ENCODE measurements around the gene BIRC6.

Gene BIRC6

GRCh38 chr2:32663864-32664263 lies 307.0 kb downstream of the BIRC6 start:
- Histone ChIP-seq H3K9ac (ENCODE audit: low read depth, low read length, poor library complexity, severe bottlenecking) (no peak overlapping the region), H3K4me2 (ENCODE audit: low read depth, low read length, poor library complexity, severe bottlenecking) (no peak overlapping the region), H3K4me3 (ENCODE audit: low read length, poor library complexity, severe bottlenecking) (no peak overlapping the region), H2AFZ (ENCODE audit: low read length) (no peak overlapping the region), H3K36me3 (ENCODE audit: insufficient read depth, low read length) (peaks cover 3% of the 10 kb centered on the region; the same call in 1 of the 2 replicates), H3K27me3 (ENCODE audit: insufficient read depth, low read length, poor library complexity, severe bottlenecking) (no peaks in the 10 kb centered on the region), H4K20me1 (ENCODE audit: insufficient read depth, low read length, poor library complexity, severe bottlenecking) (no peaks in the 10 kb centered on the region), H3K9me2 (replicated peaks; ENCODE audit: low read depth, low read length) (no peaks in the 10 kb centered on the region), H3K79me2 (ENCODE audit: insufficient read depth, low read length) (no peaks in the 10 kb centered on the region), H3K4me1 (ENCODE audit: insufficient read depth, low read length, poor library complexity, severe bottlenecking) (no peaks in the 10 kb centered on the region), H3K9me3 (ENCODE audit: insufficient read depth, low read depth, low read length) (no peaks in the 10 kb centered on the region), H3F3A (ENCODE audit: low read depth) (no peaks in the 10 kb centered on the region)
- no peak for TF ChIP-seq EZH2phosphoT487 (IDR thresholded peaks at IDR 0.05; ENCODE audit: borderline replicate concordance)
- TF ChIP-seq, protein P1, sequence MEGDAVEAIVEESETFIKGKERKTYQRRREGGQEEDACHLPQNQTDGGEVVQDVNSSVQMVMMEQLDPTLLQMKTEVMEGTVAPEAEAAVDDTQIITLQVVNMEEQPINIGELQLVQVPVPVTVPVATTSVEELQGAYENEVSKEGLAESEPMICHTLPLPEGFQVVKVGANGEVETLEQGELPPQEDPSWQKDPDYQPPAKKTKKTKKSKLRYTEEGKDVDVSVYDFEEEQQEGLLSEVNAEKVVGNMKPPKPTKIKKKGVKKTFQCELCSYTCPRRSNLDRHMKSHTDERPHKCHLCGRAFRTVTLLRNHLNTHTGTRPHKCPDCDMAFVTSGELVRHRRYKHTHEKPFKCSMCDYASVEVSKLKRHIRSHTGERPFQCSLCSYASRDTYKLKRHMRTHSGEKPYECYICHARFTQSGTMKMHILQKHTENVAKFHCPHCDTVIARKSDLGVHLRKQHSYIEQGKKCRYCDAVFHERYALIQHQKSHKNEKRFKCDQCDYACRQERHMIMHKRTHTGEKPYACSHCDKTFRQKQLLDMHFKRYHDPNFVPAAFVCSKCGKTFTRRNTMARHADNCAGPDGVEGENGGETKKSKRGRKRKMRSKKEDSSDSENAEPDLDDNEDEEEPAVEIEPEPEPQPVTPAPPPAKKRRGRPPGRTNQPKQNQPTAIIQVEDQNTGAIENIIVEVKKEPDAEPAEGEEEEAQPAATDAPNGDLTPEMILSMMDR (conservative IDR thresholded peaks at IDR 0.05; ENCODE audit: low read length): no peak

GRCh38 chr2:32666704-32667103 lies 309.9 kb downstream of the BIRC6 start:
- H3K9me3 ChIP-seq (ENCODE audit: insufficient read depth, low read depth, low read length): no peaks in the 10 kb centered on the region
- TF ChIP-seq, protein P1 (conservative IDR thresholded peaks at IDR 0.05; ENCODE audit: low read length): no peak
- no peak for TF ChIP-seq EZH2phosphoT487 (IDR thresholded peaks at IDR 0.05; ENCODE audit: borderline replicate concordance)
- H3F3A ChIP-seq (ENCODE audit: low read depth): no peaks in the 10 kb centered on the region
- no peak overlapping the region for H3K9ac ChIP-seq (ENCODE audit: low read depth, low read length, poor library complexity, severe bottlenecking)
- H3K79me2 ChIP-seq (ENCODE audit: insufficient read depth, low read length): no peaks in the 10 kb centered on the region
- no peak overlapping the region for H3K4me2 ChIP-seq (ENCODE audit: low read depth, low read length, poor library complexity, severe bottlenecking)
- H3K36me3 ChIP-seq (ENCODE audit: insufficient read depth, low read length): no peaks in the 10 kb centered on the region
- no peaks in the 10 kb centered on the region for H3K9me2 ChIP-seq (replicated peaks; ENCODE audit: low read depth, low read length)
- H2AFZ ChIP-seq (ENCODE audit: low read length): no peak overlapping the region
- no peaks in the 10 kb centered on the region for H3K27me3 ChIP-seq (ENCODE audit: insufficient read depth, low read length, poor library complexity, severe bottlenecking)
- no peaks in the 10 kb centered on the region for H3K4me1 ChIP-seq (ENCODE audit: insufficient read depth, low read length, poor library complexity, severe bottlenecking)
- no peaks in the 10 kb centered on the region for H4K20me1 ChIP-seq (ENCODE audit: insufficient read depth, low read length, poor library complexity, severe bottlenecking)
- H3K4me3 ChIP-seq (ENCODE audit: low read length, poor library complexity, severe bottlenecking): no peak overlapping the region

GRCh38 chr2:32668254-32668653 lies 311.4 kb downstream of the BIRC6 start:
- H3K9me2 ChIP-seq (replicated peaks; ENCODE audit: low read depth, low read length): no peaks in the 10 kb centered on the region
- no peaks in the 10 kb centered on the region for H3K27me3 ChIP-seq (ENCODE audit: insufficient read depth, low read length, poor library complexity, severe bottlenecking)
- H3K36me3 ChIP-seq (ENCODE audit: insufficient read depth, low read length): no peaks in the 10 kb centered on the region
- H3K4me2 ChIP-seq (ENCODE audit: low read depth, low read length, poor library complexity, severe bottlenecking): no peak overlapping the region
- TF ChIP-seq EZH2phosphoT487 (IDR thresholded peaks at IDR 0.05; ENCODE audit: borderline replicate concordance): no peak
- TF ChIP-seq, protein P1 (conservative IDR thresholded peaks at IDR 0.05; ENCODE audit: low read length): no peak
- H3K79me2 ChIP-seq (ENCODE audit: insufficient read depth, low read length): no peaks in the 10 kb centered on the region
- no peaks in the 10 kb centered on the region for H3F3A ChIP-seq (ENCODE audit: low read depth)
- H3K9me3 ChIP-seq (ENCODE audit: insufficient read depth, low read depth, low read length): no peaks in the 10 kb centered on the region
- no peaks in the 10 kb centered on the region for H4K20me1 ChIP-seq (ENCODE audit: insufficient read depth, low read length, poor library complexity, severe bottlenecking)
- H3K9ac ChIP-seq (ENCODE audit: low read depth, low read length, poor library complexity, severe bottlenecking): no peak overlapping the region
- no peak overlapping the region for H3K4me3 ChIP-seq (ENCODE audit: low read length, poor library complexity, severe bottlenecking)
- no peak overlapping the region for H2AFZ ChIP-seq (ENCODE audit: low read length)
- no peaks in the 10 kb centered on the region for H3K4me1 ChIP-seq (ENCODE audit: insufficient read depth, low read length, poor library complexity, severe bottlenecking)
